TTC549 (cell line): Measurements from ENCODE around the gene IFT20.
"Not testable (repeated sequence)": the region's sequence is repeated elsewhere in the genome, so short reads cannot be mapped to it uniquely, and the experiment has no call there.

Experiments used
- FAIRE-seq: peaks from 2 replicates; lab custom pipeline; 2012; peaks lifted over from hg19 to GRCh38; lab: Jason Lieb, UNC

The IFT20 gene

DNA sequence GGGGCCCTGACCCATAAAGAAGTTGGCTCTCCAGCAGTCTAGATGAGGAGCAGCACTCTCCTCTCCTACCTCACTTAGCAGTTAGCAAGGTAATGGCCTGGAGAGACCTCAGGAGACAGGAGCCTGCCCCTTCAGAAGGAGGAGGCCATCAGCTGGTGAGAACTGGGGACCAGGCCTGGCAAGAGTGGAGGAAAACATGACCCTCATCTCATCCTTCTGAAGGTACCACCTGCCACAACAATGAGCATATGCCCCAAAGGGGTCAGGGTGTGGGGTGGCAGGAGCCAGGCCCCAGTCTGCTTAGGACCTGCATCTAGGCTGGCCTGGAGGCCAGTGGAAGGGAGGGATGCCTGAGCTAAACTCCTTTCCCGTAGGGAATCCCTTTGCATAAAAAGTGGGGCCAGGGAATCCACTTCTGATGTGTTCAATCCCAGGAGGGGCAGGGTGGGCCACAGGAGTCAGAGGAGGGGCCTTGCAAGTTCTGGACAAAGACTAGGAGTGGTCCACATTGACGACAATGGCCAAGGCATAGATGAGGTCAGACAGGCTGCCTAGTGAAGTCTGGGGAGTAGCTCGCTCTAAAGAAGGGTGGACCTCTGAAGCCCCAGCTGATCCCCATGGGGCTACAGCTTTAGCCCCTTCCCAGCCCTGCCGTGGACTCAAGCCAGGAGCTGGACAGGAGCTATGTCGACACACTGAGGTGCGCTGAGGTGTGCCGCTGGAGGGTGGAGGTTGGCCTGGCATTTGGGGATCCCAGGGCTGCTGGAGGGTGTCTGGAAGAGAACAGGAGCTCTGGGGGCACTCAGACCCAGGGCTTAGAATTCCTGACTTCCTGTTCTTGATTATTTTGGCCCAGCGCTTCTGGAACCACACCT is 28.7 kb upstream of the IFT20 start:
- FAIRE-seq, result no peak

DNA sequence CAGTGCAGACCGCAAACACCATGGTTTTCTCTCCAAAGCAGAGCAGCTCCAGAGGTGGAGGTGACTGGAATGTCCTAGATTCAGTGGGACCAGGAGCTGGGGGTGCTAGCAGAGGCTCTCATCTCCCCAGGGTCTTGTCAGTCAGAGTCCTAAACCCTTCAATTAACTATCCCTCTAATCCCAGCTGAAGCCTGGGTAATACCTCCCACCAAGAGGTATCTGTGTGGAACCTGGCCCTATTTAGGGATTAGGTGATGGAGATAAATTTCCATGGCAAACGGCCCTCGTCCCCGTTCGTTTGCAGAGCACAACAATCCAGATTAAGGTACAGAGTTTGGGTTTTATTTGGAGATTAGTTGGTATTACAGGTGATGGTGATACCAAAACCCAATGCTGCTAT is 27.9 kb upstream of the IFT20 start:
- FAIRE-seq, result no peak

DNA sequence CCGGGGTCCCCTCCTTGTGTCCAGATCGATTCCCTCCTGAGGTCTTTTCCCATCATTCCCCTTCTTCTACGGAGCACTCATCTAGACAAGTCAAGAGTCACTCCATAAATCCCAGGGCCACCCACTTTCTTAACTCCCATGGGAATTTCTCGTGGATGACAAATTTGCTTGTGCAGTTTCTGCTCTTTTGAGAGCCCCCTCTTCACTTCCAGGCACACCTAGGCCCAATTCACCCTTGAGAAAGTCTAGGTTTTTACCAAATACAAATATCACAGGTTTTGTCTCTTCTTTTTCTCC is 22.6 kb upstream of the IFT20 start:
- FAIRE-seq, result no peak

DNA sequence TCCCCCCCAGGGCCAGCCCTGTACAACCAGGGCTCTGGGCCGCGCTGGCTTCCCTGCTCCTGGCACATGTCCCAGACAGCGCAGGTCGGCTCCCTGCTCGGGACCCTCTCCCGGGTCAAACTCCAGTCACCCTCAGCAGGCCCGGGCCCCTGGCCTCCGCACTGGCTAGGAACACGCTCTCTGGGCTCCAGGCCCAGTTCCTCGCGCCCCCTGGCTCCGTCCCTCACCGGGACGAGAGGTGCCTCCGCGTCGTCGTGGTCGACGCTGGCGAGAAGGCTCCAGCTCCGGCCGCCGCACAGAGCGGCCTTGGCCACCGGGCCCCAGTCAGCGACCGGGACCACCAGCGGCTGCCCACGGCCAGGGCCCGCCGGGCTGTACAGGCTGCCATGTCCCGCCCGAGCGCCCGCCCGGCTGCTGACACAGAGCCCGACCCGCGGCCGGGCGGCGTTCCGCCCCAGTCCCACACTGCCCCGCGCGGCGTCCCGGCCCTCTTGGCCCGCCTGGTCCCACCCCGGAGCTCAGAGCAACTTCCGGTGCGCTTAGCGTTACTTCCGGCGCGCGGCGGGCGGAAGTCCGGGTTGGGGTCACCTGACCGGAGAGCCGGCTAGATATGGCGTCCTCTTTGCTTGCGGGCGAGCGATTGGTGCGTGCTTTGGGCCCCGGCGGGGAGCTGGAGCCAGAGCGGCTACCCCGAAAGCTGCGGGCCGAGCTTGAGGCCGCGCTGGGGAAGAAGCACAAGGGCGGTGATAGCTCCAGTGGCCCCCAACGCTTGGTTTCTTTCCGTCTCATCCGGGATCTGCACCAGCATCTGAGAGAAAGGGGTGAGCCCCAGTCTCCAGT is 22.0 kb upstream of the IFT20 start, which contains the start of gene POLDIP2:
Gene POLDIP2 (minus strand): TSS at position 467 of the 840 bp plus-strand sequence. CDS start 79 bp downstream, at position 388.
- no peak for FAIRE-seq

DNA sequence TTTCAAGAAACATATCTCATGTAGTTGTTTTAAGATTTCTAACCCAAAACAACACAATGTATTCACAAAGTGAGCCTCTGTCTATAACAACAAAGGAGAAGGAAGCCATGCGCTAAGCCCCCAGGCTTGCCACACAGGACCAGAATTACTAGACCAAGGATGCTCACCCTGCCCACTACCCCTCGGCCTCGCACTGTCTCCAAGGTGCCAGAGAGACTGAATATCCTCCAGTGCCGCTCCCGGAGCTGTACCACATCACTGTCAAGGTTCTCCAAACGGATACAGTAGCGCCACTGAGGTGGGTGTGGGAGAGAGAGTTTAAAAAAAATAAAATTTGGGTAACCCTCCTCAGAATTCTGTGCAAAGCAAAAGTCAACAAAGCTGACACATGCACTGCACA is 15.0 kb upstream of the IFT20 start:
- FAIRE-seq, result no peak

DNA sequence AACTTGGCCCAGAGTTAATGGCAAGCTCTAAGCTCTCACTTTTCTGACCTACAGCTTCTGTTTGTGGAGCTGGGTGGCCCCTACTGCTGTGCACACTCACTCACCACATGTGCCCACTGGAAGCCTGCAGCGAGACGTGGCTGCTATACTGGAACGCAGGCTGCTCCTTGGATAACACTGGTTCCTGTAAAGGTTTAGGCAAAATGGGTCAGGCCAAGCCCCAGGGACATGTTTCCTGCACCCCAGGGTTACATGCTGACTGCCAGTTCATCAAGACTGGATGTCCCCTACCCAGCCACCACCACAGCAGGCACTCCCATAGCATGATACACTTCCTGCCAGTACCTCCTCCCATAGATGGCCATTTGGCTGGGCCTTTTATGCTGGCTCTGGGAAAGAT is 13.7 kb upstream of the IFT20 start:
- FAIRE-seq, result no peak

DNA sequence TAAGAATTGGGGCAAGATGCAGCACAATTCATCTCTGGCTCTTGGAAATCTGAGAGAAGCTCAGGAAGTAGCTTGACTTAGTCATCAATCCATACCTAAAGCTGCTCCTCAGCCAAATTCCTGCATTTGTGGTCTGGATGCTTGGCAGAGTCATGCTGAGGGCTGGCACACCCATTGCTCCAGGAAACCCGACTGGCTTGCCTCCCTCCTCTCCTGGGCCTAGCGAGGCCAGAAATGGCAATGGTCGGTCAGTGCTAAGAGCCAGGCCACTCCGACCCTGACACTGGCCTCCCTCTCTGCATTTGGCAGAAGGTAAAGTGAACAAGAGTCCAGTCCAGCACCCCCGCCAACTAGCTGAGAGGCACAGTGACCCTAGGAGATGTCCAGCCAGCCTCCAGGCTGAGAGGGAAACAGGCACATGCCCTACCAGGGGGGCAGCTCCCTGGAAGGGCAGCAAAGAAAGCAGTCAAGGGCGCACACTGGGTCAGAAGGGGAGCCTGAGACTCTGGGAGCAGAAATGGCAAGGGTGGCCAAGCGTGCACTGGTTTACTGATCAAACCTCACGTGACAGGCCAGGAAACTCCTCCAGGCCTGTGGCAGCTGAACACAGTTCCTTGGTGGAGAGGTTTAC is 12.1 kb upstream of the IFT20 start:
- FAIRE-seq, result no peak

DNA sequence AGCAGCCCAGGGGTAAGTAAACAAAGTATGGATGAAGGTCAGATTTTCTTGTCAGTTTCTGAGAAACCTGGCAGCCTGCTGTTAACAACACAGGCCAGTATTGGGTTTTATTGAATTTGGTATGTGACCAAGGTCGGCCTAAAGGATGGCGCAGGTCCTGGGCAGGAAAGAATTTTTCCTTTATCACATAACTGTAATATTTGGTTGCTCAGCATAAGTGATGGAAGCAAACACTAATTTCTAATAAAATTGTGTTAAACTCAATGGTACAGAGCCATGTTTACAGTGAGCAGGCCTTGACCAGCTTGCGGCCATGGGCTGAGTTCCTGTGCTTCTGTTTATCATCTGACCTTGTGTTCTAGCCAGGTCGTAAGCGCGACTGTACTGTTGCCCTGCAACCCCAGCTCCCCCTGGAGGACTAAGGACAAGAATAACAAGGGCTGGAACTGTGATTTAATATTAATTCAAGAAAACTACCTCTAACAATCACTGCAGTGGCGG is 11.5 kb upstream of the IFT20 start:
- FAIRE-seq, result no peak

DNA sequence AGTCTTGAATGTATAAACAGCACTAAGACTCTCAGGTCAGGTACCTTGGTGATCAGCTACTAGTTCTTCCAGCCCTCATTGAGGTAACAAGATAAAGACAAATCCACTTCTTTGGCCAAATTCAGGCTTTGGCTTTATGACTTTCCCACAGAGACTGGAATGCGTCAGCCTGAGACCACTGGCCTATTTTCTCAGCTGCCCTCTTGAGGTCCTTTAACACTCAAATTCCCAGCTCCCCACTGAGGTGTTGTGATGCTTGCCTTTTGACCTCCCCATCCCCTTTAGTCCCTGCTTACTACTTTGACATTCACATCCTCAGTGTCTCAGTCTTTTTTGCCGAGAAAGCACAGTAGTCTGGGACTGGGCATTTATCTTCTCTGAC is 10.9 kb upstream of the IFT20 start:
- FAIRE-seq, result no peak

DNA sequence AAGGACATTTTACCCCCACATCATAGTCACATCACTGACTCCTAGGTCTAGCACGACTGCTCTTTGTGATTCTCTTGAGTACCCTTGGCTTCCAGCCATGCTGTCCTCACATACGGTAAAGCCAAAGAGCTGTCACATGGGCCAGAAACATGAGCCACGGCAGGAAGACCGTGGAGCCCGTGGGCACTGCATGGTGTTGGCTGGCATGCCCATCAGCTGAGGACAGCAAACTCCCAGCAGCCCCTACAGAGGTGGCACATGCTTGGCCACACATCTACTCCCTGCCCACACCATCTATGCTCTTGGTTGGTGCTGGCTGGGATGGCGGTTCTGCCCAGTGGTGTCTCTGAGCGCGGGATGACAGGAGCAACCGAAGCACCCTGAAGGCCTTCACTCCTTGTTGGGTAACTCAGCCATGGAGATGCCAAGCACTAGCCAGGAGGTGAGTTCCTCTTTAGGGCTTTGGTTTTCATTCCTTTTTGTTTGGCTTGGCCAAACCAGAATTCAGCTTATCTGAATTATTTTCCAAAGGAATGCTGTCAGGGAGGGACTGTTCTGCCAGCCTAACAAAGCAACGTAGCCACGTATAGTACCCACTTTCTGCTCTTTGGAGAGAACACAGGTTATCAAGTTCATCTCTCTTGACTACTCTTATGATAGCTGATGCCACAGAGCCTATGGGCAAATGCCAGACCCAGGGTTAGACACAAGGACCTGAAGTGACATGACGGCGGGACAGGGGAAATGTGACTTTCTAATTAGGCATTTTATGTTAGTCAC is 10.3 kb upstream of the IFT20 start:
- FAIRE-seq, result no peak

DNA sequence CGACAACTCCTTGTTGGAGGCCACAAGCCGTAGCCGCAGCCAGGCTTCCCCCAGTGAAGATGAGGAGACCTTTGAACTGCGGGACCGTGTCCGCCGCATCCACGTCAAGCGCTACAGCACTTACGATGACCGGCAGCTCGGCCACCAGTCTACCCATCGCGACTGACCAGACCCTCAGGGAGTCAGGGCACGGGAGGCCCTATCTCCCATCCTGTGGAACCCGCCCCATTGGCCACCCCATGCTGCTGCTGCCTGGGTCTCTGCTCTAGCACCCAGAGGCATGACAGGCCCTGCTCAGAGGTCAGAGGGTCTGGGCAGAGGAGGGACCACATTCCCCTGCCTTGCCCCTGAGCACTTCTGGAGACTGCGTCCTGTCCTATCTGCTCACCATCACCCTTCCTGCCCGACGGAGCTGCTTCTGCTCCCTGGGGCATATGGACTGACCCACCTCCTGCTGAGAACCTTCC is 9.2 kb upstream of the IFT20 start:
- no peak for FAIRE-seq

DNA sequence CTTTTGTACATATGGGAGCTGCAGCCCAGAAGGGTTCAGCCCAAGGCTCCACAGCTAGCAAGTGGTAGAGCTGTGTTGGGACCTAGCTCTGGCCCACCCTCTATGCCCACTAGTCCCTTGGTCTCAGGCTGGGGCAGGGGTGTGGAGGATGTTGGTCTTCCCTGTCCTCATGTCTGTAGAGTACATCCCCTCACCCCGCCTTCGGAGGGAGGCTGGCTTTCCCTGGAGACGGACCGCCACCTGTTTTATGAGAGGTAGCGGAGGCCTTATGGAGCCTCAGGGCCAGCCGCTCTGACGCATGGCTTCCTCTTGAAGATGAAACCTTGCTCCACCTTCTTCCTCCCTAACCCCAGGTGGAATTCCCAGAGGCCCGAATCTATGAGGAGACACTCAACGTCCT is 8.7 kb upstream of the IFT20 start:
- FAIRE-seq, result no peak

DNA sequence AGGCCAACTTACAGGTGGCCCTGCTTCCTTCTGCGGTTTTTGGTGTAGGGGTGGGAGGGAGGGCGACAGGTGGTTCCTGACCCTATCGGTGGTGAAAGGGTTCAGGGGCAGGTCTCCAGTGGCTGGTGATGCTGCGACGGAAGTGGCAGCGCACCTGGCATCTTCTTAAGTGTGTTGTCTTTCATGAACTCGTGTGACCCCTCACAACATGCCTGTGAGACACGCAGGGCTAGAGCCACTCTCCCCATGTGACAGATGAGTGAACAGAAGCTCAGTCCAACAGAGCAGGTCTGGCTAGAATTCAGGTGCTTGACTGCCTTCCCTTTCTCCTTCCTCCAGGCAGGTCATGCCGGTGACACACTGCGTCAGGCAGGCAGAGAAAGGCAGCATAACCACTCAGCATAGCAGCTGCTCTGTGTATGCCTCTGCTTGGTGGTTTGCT is 8.2 kb upstream of the IFT20 start:
- no peak for FAIRE-seq

DNA sequence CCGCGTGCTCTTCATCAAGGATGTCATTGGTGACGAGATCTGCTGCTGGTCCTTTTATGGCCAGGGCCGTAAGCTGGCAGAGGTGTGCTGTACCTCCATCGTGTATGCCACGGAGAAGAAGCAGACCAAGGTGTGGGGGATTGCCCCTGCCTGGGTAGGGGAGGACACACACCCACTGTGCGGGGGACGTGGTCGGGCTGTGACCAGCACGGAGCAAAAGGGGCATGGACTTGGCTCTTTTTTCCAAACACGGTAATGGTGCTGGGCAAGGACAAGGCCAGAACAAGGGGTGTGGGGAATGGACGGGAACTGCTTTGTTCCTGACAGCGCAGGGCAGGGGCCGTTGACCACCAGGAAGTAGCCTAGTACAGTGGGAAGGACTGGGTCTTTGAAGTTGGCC is 7.0 kb upstream of the IFT20 start:
- no peak for FAIRE-seq

DNA sequence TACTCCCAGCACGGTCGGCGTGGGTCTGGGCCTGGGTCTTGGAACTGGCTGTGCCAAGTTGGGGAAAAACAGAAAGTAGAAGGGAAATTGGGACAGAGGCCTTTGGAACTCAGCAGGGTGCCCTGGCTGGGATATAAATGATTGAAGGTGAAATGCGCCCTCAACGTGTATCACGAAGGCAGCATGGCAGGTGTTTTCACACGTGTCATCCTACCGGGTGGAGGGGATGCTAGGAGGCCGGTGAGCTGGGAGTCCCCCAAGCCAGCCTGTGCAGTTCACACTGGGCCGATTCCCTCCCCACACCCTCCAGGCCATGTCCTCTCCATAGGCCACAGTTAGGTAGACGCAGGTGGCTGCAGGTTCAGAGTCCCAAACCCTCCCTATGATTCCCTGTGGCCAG is 6.2 kb upstream of the IFT20 start:
- no peak for FAIRE-seq

DNA sequence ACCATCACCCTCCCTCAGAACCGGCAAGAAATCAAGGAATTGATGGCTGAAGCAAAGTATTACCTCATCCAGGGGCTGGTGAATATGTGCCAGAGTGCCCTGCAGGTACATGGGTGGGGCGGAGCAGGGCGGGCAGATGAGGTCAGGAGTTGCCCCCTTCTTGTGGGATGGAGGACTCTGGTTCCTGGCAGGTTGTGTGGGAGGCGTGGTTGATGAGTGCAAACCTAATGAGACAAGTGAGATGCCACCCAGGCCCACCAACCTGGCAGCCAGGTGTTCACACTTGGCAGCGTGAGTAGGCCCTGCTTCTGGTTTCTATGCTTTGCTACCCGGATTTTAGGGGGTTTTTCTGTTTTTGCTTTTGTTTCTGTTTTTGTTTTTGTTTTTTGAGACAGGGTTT is 5.1 kb upstream of the IFT20 start:
- no peak for FAIRE-seq

DNA sequence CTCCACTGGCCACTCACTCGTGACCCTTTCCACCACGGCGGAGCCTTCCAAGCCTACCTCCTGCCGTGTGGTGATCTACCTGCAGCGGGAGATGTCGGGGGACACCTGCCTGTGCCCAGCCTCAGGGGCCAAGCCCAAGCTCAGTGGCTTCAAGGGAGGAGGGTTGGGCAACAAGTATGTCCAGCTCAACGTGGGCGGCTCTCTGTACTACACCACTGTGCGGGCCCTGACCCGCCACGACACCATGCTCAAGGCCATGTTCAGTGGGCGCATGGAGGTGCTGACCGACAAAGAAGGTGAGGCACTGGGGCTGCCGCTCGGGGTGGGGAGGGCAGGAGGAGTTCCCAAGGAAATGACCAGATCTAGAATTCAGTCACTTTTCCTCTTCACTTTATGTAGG is 4.2 kb upstream of the IFT20 start:
- no peak for FAIRE-seq

DNA sequence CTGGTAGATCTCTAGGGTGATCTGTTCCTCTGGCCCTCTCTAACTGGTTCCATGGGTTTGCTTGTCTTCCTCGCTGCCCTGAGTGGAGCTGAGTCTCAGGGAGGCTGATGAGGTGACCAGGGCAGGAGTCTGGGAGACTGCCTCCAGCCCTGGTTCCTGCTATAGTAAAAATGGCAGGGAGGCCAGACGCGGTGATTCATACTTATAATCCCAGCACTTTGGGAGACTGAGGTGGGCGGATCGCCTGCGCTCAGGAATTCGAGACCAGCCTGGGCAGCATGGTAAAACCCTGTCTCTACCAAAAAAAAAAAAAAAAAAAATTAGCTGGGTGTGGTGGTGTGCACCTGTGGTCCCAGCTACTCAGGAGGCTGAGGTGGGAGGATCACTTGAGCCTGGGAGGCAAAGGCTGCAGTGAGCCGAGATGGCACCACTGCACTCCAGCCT is 3.5 kb upstream of the IFT20 start:
- FAIRE-seq, result not testable (repeated sequence)

DNA sequence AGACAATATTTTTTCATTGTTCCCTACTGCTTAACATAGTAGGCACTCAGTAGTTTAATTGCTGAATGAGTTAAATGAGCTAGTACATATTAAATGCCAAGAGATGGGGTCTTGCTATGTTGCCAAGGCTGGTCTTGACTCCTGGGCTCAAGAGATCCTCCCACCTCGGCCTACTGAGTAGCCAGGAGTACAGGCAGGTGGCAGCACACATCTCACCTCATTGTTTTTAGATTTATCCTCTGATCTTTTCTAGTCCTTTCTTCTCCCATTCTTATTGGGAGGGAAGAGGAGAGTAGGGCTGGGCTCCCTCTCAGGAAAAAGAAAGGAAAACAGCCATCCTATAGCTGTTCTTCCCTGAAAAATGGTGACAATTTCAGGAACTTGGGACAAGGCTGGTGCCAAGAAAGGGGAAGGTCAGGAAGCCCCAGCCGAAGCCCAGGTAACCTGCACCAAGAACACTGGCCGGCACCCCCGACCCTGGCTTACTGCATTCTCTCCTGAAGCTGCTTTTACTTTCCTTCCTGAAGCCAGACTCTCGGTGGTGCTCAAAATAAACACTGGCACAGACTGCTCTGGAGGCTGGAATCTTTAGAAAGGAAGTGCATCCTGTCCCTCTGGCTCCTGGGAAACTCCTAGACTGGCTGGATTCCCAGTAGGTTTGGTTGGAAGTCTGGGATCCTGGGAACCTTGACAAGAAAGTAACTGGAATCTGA is 2.9 kb upstream of the IFT20 start:
- no peak for FAIRE-seq

DNA sequence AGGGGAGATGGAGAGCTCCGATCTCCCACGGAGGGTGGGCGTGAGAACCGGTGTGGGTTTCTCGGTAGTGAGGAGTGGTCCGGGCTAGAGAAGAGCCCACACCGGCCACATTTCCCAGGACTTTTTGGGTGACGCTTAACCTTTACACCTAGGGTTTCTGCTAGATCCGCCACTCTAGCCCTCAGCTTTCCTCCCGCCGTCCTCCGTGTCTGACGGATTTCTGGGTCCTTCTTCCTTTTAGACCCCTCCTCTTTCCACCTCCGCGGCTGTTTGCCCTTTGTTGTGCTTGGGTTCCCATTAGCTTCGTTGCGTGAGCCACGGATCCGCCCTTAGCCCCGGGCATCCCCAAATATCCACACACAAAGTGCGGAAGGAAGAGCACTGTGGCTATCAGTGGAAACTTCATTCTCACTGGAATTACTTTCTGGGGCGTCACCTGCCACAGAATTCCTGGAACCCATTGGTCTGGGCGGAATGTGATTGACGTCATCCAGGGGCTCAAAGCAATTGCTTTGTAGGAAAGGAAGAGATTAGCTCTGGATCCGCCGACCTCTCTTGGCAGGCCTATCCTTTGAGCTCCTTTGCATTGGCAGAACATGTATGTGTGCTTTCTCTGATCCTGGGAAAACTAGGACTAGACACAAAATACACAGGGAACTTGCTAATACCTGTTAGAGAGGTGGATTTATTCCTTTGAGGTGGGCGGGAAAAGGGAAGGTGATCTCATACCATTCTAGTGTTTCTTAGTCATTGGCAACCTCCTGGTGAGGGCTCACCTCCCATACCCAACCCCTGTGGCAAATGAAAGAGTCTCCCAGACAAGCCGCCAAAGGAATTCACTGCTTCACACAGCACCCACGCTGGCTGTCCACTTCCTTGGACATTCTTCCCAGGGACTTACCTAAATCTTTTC is 943 bp upstream of the IFT20 start:
- FAIRE-seq, result no peak
